GM21723 (cell line): ENCODE results near the gene DEFB121.
"Not testable (repeated sequence)": the region's sequence is repeated elsewhere in the genome, so short reads cannot be mapped to it uniquely, and the experiment has no call there.

Experiments used
- ATAC-seq: cut with Tn5 transposase; IDR thresholded peaks from one replicate; pipeline ENCODE4 v1.9.1; 2021; ENCODE audit warnings: mild to moderate bottlenecking, moderate library complexity; ENCODE audit not compliant: unreplicated experiment

The DEFB121 gene

DNA sequence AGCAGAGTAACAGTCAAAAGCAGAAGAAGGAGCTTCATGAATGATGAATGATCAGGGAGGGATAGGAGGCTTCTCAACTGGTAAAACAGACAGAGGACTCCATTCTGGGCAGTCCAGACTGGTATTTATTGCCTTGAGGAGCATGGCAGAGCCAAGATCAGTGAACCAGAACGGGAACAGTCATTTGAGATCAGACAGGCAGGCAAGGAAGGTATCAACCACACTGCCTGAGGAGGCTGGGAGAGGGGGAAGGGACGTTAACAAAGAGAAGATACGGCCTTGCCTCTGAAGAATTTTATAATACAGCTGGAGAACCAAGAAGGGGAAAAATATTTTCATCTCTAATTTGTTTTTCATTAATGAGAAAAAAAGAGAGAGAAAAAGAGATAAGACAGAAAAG, at the start of gene DEFB121:
Gene DEFB121, minus strand, starts transcription at position 101 of the 400 bp plus-strand sequence. Its CDS starts 63 bp downstream, at position 38.
- no peak for ATAC-seq

DNA sequence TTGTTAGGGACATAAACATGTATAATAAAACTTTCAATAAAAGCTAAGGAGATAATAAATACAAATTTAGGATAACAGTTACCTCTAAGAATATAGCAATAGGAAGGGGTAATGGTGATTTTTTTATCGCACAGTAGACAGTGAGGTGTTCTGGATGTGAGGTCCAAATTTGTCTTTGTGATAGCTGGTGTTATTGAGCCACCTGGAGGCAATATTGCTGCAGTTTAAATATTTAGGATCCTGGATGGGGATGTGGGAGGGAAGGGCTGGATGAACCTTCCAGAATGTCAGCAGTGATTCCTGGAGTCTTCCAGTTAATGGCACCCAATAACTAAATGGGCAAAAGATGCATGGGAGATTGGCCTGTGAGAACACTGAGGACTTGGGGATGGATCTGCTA, 48.3 kb upstream of the DEFB121 start:
- ATAC-seq = no peak

DNA sequence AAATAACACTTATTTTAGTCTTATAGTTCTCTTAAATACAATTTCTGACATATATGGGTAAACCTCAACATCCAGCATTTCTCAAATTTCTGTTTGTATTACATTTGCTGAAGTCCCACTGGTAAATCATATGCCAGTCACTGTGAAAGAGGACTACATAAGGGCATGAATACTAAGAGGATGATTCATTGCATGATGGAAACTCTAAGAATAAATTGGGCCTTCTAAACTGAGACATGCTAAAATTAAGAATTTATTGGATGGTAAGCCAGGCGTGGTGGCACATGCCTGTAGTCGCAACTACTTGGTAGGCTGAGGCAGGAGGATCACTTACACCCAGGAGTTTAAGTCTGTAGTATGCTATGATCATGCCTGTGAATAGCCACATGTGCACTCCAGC, 46.6 kb upstream of the DEFB121 start:
- no peak for ATAC-seq

- no peak for ATAC-seq
Observed at GRCh38 chr20:31449511-31450414, 43.7 kb upstream of the DEFB121 start.

- no peak for ATAC-seq
Observed at GRCh38 chr20:31446084-31446819, 40.2 kb upstream of the DEFB121 start.

DNA sequence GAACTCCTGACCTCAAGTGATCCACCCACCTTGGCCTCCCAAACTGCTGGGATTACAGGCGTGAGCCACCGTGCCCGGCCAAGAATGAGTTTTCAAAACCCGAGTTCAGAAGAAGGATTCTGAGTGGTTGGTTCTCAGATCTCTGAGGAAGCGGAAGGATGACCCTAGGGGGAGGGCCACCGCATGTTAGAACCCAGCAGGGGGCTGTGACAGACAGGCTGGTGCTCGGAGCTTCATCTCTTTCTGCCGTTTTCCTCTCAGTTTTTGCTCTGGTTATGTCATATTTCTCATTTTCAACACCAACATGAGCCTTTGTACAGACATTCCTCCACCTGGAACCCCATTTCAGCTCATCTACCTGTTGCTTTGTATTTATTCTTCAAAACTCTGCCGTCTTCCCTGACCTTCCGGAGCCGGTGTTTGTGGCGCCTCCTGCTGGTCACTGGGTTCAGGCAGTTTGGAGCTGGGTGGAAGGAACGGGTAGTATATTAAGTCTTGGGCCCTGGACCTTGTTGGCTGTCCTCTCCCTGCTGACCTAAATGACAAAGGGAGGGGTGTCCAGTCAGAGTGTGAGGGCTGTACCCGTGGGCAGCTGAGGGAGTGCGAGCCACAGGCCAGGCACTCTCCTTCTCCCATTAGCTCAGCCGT, 34.1 kb upstream of the DEFB121 start, which contains the start of gene DEFB123:
Gene DEFB123, plus strand, starts transcription at position 621 of the 648 bp plus-strand sequence. CDS start 67 bp downstream, outside the sequence.
- no peak for ATAC-seq

- no peak for ATAC-seq
Observed at GRCh38 chr20:31430568-31431115, 24.6 kb upstream of the DEFB121 start.

GRCh38 chr20:31427576-31427975, 21.6 kb upstream of the DEFB121 start:
- ATAC-seq = not testable (repeated sequence)

DNA sequence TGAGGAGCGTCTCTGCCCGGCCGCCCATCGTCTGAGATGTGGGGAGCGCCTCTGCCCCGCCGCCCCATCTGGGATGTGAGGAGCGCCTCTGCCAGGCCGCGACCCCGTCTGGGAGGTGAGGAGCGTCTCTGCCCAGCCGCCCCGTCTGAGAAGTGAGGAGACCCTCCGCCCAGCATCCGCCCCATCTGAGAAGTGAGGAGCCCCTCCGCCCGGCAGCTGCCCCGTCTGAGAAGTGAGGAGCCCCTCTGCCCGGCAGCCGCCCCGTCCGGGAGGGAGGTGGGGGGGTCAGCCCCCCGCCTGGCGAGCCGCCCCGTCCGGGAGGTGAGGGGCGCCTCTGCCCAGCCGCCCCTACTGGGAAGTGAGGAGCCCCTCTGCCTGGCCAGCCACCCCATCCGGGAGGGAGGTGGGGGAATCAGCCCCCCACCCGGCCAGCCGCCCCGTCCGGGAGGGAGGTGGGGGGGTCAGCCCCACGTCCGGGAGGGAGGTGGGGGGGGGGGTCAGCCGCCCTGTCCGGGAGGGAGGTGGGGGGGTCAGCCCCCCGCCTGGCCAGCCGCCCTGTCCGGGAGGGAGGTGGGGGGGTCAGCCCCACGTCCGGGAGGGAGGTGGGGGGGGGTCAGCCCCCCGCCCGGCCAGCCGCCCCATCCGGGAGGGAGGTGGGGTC, 21.0 kb upstream of the DEFB121 start:
- ATAC-seq = not testable (repeated sequence)

DNA sequence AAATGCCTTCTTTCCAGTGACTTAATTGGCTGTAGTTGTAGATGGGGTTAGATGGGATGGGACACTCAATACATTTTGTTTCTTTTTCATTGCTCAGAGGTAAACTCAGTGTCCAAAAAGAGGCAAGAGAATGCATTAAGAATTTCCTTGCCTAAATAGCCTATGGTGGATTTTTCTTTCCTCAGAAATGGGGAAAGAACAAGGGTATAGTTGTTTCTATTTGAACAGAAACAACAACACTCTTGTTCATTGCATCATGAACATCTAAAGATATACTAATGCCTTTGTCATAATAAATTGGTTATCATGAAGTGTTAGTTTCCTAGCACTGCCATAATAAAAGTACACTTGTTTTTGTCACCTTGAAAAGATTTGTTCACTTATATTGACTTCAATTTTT, 19.8 kb upstream of the DEFB121 start:
- no peak for ATAC-seq

DNA sequence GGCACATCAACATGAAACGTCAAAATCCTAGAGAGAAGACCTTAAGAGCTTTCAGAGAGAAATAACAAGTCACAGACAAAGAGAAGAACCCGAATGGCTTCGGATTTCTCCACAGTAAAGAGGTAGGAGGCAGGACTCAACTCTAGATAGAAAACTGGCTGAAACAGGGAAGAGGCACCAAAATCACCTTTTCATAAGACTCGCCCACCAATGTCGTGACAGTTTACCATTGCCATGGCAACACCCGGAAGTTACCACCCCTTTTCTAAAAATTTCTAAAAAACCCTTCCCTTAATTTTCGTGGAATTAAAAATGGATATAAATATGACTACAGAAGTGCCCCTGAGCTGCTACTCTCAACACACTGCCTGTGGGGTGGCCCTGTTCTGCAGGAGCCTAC, 12.3 kb upstream of the DEFB121 start:
- ATAC-seq = no peak

DNA sequence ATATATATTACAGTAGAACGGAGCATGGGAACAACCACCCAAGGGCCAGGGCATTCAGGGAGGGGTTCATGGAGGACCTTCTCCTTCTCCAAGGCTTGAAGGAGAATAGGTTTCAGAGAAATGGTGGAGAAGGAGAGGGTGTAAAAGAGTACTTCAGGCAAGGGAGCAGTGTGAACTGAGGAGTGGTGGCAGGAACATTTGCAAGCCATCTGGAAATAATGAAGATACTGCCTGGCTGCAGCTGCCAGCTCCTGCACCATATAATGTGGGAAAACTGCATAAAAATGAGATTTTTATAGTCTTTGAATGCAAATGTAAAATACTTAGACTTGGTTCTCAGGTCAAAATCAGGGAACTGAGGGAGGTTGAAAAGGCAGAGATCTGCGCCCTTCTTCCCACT, 9.6 kb upstream of the DEFB121 start:
- ATAC-seq = no peak

GRCh38 chr20:31414381-31414780, 8.4 kb upstream of the DEFB121 start:
- no peak for ATAC-seq

- ATAC-seq = no peak
Observed at GRCh38 chr20:31410011-31410410, 4.0 kb upstream of the DEFB121 start.

- no peak for ATAC-seq
Observed at GRCh38 chr20:31403886-31404285, 2.1 kb downstream of the DEFB121 start.

DNA sequence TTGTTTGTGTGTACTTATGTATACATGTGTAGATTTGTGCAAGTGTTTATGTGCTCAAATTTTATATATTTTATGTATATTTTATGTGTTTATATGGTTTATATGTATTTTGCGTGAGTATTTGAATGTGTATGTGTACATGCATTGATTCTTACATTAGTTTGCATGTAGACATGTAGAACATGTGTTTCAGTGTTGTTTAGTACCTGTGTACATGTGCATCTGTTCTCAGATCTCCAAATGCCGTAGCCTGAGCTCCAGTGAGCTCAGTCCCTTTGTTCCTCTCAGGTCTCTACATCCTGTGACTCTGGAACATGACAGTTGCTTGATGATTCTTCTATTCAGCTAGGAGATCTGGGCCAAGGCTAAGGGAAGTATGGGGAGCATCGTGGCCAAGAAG, 11.1 kb downstream of the DEFB121 start:
- no peak for ATAC-seq

- no peak for ATAC-seq
Observed at GRCh38 chr20:31392836-31393235, 13.2 kb downstream of the DEFB121 start.

DNA sequence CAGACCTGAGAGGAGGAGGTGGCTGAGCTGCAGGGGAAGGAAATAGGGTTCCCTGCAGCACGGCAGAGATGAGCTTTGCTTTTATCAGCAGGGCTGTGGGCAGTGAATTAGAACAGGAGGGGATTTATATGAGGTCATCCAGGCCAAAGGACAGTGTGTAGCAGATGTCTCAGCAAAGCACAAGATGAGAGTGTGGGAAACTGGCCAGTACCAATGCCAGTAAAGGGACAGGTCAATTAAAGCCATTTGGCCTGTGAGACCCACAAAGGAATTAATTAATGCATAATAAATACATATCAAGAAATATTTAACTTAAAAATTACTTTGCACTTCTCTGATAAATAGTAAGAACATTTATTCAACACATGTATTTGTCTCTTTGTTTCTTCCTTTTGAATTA, 15.5 kb downstream of the DEFB121 start, which contains the start of gene DEFB119:
Gene DEFB119, minus strand, starts transcription at position 101 of the 400 bp plus-strand sequence. CDS start 107 bp downstream, outside the sequence.
- no peak for ATAC-seq

GRCh38 chr20:31374346-31374745, 31.7 kb downstream of the DEFB121 start:
- ATAC-seq = no peak

DNA sequence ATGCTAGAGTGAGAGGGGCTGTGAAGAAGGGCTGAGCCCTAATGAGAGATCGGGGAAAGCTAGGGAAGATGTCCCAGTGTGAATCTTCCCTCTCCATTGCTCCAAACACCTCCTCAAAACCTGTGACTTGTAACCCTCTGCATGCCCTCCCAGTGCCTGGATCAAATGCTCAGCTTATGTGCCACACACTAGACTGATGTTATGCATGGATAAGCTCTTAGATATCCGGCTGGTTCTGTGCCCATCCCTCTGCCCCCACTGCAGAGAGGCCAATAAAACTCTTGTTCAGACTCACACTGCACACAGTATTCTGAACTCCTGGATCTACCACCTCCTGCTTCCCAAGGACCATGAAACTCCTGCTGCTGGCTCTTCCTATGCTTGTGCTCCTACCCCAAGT, 37.7 kb downstream of the DEFB121 start, which contains the start of gene DEFB118:
Gene DEFB118, plus strand, starts transcription at position 301 of the 400 bp plus-strand sequence. Its CDS starts 50 bp downstream, at position 351.
- ATAC-seq = no peak
